Right ventricle myocardium superior (tissue), 1 donor: Measurements from ENCODE around the gene TMBIM1. TPM values are rescaled to one million over a fixed set of nuclear protein-coding genes. Genes with fewer than 3 reads are reported as not detected.

Experiments used
- ATAC-seq: fragments of 200-7000 bp; cut with Tn5 transposase; one replicate; pipeline ENCODE4 v1.9.1; 2020; ENCODE audit warnings: mild to moderate bottlenecking; ENCODE audit not compliant: poor library complexity
- DNase-seq: peaks from one replicate; pipeline ENCODE4 v3.0.0-alpha.2; 2020
- intact Hi-C: fragments of 100-400 bp; cut with DNase I; formaldehyde crosslinking; loops from one replicate; pipeline ENCODE4 v1.11.2; 2022
- long read RNA-seq: library from polyadenylated mRNA; unstranded; transcript quantifications from one replicate; pipeline ENCODE4 v2.0.0, GENCODE V29; 2021
- total RNA-seq: library from RNA; stranded (reverse); fragmentation: NEBNext Ultra II Directional; extraction: Animal tissue kit (Norgen Biotek cat#: 25700); gene quantifications from one replicate; pipeline ENCODE4 v1.2.1, GENCODE V29; 2021
- donor health status: DM: no; HTN: yes; CAD: no; lungs with severe emphysema.

The TMBIM1 gene, protein sequence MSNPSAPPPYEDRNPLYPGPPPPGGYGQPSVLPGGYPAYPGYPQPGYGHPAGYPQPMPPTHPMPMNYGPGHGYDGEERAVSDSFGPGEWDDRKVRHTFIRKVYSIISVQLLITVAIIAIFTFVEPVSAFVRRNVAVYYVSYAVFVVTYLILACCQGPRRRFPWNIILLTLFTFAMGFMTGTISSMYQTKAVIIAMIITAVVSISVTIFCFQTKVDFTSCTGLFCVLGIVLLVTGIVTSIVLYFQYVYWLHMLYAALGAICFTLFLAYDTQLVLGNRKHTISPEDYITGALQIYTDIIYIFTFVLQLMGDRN
- 117 TPM for total RNA-seq
- long read RNA-seq, transcript TMBIM1-219 (10 exons, 2,874 nt): minor isoform, 25 of 439 reads
- long read RNA-seq, transcript TMBIM1-201 (12 exons, 2,371 nt): major isoform, 244 of 439 reads
- long read RNA-seq, partial matches to known transcripts: 77 of 439 reads
- long read RNA-seq, other reads (novel, unspliced or antisense): 92 of 439 reads

DNA sequence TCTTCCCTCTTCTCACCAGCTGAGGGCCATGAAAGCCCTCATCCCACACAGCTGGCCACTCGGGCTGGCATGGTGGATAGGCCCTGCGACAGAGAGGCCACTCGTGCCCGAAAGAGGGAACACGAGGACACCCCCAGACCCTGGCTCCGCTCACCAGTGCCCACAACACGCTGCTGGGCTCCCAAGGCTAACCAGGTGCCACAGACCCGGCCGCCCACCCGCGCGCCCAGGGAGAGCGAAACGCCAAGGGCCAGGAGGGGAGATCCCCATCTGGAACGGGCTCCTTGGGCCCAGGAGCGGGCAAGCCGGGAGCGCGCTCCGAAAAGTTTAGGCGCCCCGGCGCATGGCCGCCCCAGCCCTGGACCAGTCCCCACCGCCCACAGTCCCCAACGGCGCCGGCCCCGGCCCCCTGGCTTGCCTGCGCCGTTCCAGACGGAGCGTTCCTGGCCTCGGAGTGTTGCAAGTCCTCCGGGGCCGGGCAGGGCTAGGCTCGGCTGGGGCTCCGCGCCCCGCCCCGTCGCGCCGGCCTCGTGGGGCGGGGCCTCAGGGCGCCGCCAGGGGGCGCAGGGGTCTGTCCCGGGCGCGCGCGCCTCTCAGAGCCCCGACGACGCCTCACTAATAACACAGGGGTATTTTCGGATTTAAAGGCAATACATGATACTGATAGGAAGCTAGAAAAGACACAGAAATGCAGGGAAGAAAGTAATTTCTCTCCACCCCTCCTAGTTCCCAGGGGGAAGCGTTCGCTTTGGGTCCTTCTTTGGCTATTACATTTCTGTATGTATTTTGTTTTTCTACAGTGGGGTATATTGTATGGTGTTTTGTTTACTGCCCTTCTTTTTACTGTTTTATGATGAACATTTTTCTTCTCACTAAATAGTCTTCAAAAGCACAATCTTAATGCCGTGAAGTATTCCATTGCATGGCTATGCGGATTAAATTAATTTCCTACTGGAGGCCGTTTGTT lies at the start of gene TMBIM1:
Gene TMBIM1 (minus strand): TSS at position 456 of the 967 bp plus-strand sequence. CDS start 10,362 bp downstream, outside the sequence.
- peak; percentile 91 for DNase-seq
- peak; percentile 93 for ATAC-seq
- intact Hi-C loops: no loop called here

DNA sequence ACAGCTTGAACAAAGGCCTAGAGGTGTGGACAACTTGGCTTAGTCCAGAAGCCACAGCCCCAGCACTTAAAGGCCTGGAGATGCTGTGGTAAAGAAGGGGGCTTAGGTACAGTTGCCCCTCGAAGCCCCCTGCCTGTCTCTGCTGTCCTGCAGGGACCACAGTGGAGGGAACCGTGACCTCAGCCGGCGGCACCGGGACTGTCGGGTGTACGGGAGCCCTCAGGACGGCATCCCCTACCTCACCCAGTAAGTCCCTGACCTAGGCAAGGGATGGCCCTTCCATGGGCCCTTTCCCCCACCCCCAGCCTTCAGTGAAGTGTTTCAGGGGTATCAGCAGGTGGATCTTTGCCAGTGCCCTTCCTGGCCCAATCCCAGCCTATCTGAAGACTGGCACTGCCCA lies 49.1 kb upstream of the TMBIM1 start:
- intact Hi-C loops: no loop called here
- ATAC-seq (no peak), DNase-seq (no peak)

DNA sequence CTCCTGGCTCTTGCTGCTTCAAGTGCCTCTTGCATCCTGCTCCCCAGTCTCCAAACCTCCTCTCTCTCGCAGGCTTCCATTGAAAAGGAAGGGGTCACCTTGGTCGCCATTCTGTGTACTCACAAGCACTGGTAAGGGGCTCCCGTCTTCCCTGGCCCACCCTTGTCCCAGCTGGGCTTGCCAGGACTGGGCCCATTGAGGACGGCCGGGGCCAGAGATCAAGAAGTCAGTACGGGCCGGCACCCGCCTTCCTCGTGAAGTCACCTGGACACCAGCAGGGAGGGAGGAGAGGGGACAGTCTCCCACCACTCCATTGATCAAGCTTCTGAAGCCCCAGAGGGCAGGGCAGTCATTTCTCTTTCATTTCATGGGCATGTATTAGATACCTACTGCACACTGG lies 48.4 kb upstream of the TMBIM1 start:
- intact Hi-C loops: no loop called here
- DNase-seq (no peak), ATAC-seq (no peak)

DNA sequence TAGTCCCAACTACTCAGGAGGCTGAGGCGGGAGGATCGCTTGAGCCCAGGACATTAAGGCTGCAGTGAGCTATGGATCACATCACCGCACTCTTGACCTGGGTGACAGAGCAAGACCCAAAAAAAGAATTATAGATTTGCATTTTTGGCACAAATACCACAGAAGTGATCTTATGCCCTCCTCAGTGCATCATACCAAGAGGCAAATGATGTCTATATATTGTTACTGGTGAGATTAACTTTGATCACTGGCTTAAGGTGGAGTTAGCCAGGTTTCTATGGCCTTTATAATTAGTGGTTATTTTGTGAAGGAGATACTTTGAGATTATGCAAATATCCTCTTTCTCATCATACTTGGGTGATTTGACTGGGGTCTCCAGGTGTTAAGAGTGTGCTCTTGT lies 42.2 kb upstream of the TMBIM1 start:
- DNase-seq (no peak), ATAC-seq (no peak)
- intact Hi-C loops: no loop called here

DNA sequence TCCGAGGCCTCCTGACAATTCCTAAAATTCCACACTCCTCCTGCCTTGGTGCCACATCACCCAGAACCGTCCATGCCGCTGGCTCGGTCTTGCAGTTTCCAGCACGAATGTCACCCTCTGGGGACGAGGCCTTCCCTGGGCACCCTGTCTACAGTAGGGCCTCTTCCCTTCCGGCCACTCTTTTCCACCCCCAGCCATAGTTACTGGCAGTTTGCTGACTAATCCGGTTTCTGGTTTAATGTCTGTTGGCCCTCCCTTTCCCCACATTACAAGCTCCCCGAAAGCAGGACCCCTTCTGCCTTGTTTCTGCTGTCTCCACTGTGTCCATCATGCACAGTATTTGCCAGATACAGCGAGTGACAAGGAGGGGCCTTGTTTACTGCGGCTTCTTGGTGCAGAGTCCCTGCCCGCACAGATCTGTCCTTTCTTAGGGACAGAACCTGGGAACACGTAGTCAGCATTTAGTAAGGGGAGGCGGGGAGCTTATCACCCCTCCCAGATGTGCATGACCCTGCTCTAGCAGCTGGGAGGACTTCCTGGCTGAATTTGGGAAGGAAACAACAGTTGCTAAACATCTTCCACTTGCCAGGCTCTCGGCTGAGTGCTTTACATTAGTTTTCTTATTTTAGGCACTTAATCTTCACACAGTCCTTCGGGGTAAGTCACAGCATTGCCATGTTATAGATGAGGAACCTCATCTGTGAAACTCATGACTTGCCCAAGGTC lies 40.8 kb upstream of the TMBIM1 start:
- ATAC-seq (peak; percentile 81), DNase-seq (no peak)
- intact Hi-C loops: no loop called here

DNA sequence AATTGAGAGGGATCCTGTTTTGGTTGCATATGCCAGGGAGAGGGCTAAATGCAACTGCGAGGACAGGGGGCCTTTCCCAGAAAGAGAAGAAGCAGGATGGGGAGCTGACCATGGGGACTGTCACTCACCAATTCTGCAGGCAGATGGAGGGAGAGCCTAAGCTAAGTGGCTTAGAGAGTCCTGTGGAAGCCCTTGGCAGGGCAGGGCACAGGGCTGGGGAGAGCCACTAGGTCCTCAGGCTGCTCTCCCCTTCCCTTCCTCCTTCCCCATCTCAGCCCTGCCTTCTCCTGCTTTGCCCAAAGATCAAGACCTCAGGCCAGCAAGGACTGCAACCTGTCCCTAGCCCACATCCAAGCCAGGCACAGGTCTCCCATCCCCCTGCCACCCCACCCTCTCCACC lies 40.0 kb upstream of the TMBIM1 start:
- peak; percentile 42 for ATAC-seq
- DNase-seq: no peak
- intact Hi-C loops: no loop called here

DNA sequence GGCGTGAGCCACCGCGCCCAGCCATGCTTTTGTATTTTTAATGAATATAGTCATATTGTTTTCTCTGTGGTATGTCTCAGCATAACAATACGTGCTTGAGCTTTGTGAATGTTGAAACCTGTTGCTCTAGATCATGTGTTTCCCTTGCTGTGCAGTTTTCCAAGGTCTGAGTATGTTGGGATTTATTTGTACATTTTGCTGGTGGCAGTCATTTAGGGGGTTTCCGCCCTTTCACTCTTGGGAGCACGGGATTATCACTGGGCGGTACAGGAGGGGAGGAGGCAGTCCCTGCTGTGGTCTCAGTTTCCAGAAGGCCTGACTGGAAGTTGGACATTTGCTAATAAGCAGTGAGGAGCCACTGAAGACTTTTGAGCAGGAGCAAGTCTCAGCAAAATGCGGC lies 39.4 kb upstream of the TMBIM1 start:
- peak; percentile 32 for ATAC-seq
- intact Hi-C loops: no loop called here
- DNase-seq: no peak

DNA sequence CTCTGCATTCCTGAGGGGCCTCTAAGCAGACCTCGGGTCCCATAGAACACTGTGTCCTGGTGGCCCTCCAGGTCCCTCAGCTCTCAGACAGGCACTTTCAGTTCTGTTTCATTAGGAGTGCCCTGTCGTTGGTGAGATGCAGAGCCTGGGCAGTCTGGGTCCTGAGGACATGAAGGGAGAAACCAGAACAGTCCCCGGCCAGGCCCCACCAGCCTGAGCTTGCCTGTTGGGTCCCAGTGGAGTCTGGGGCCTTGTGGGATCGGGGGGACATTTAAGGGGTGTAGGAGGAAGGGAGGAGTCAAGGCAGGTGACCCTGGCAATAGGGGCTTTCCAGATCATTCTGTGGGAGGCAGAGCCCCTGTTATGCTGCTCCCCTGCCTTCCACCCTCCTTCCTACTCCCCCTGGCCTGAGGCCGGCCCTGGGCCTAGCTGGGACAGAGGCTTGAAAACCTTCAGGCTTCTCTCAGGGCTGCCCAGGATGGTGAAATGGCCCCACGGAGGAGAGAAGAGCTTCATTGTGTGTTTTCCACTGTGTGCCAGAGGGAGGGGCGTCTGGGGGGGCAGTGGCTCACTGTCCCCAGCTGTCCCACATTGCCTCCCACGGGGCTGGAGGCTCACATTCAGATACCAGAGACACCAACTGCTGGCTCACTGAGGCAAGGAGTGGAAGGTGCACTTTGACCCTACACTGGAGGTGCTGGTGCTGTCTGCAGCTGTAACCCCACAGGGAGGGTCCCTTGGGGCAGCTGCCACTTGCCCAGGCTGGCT lies 37.7 kb upstream of the TMBIM1 start:
- intact Hi-C loops: no loop called here
- ATAC-seq: no peak

DNA sequence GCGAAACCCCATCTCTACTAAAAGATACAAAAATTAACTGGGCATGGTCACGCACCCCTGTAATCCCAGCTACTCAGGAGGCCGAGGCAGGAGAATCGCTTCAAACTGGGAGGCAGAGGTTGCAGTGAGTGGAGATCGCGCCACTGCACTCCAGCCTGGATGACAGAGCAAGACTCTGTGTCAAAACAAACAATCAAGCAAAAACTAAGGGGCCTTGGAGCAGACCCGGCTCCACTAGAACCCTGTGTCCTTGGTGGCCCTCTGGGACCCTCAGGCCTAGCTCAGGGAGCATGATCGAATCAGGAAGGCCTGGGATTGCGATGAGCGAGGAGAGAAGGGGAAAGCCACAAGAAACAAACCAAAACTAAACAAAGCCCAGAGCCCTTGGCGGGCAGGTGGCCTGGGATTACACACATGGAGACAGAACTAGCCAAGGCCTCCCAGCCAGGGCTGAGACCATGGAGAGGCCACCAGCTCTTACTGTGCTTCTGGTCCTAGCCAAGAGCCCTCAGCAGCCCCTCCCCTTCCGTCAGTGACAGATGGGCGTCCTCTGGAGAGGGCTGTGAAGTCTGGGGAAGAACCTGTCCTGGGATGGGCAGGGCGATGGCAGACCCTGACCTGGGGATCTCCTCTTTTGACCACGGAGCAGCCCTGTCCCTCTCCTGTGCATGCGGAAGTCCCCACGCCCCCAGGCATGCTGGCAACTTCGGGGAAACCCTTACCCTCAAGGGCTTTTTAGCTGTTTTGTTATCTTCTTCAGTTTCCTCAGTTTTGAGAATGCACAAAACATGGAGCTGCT lies 36.9 kb upstream of the TMBIM1 start:
- ATAC-seq: no peak
- intact Hi-C loops: no loop called here
- no peak for DNase-seq

More for the DNA sequence above, 37.7 kb upstream of the TMBIM1 start:
- no peak for DNase-seq

DNA sequence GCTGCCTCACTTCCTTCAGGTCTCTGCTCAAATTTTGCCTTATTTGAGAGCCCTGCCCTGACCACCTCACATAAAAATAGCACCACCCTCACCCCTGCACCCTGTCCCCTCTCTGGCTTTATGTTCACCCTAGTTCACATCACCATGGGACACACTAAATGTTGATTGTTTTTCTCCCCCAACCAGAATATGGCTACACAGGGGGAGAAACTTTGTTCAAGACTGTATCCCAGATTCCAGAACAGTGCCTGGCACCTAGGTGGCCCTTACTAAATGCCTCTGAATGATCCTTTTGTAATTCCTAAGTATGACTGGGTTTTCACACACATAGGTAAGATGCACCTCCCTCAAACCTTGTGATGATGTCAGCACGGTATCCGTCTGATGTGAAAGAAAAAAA lies 36.0 kb upstream of the TMBIM1 start:
- DNase-seq (no peak), ATAC-seq (no peak)
- intact Hi-C loops: no loop called here

DNA sequence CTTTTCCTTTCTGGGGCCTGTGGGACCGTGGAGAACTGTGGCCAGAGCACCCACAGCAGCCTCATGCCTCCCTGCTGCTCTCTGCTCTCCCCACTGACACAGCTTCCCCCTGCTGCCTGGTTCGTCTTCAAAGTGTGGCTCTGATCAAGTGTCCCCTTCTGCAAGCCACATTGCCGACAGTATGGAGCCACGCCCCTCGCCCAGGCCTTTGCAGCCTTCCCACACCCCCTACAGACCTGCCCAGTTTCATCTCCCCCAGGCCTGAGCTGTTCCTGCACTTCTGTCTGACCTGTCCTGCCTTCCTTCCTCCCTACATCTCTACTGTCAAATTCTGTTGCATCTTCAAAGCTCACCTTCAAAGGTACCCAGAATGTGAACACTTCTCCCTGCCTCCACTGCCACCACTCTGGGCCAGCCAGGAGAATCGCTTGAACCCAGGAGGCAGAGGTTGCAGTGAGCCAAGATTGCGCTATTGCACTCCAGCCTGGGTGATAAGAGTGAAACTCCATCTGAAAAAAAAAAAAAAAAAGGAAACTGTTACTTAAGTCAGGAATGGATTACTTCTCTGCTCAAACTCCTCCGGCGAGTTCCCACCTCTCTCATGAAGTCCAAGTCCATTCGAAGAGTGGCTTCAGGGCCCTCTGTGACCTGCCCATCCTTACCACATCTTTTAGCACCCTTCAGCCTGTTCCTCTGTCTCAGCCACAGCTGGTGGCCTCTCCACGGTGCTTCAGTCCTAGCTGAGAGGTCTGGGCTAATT lies 35.3 kb upstream of the TMBIM1 start:
- DNase-seq: no peak
- intact Hi-C loops: no loop called here
- no peak for ATAC-seq

DNA sequence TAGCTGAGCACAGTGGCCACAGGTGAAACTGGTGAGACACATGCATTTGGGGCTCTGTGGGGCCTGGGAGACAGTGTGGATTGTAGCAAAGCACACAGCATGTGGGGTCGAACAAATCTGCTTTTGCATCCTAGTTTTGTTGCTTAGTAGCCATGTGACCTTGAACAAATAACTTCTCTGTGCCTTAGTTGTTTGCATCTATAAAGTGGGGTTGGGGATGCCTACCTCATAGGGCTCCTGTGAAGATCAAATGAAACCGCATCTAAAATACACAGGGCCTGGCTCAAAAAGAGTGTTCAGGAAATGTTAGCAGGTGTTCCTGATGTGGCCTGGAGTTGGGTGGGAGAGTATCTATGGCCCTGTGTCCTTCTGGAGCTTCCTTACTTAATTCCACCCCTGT lies 34.0 kb upstream of the TMBIM1 start:
- DNase-seq (no peak), ATAC-seq (no peak)
- intact Hi-C loops: no loop called here

DNA sequence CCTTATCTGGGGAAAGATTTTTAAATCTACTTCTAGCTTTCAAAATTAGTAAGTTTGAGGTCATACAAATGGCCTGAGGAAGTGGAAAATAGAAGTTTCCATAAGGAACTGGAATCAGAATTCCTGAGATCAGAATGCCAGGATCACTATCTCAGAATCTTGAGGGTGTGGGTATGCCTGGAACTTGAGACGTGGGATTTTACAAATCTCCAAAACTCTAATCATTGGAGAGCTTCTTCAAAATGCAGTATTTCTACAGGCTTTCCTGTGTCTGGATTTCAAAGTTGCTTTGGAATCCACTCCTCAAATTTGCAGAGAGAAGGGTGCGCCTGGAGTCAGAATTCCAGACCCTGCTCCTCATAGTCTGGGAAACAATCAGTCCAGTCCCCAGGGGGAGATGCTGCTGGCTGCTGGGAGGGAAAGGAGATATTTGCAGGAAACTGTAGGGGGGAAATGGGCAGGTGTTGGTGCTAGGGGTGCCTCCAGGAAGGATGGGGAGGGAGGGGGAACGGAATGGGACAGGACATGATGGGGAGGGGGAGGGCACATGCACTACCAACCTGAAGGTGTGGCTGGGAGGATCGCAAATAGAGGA lies 33.4 kb upstream of the TMBIM1 start:
- intact Hi-C loops: no loop called here
- ATAC-seq: no peak

DNA sequence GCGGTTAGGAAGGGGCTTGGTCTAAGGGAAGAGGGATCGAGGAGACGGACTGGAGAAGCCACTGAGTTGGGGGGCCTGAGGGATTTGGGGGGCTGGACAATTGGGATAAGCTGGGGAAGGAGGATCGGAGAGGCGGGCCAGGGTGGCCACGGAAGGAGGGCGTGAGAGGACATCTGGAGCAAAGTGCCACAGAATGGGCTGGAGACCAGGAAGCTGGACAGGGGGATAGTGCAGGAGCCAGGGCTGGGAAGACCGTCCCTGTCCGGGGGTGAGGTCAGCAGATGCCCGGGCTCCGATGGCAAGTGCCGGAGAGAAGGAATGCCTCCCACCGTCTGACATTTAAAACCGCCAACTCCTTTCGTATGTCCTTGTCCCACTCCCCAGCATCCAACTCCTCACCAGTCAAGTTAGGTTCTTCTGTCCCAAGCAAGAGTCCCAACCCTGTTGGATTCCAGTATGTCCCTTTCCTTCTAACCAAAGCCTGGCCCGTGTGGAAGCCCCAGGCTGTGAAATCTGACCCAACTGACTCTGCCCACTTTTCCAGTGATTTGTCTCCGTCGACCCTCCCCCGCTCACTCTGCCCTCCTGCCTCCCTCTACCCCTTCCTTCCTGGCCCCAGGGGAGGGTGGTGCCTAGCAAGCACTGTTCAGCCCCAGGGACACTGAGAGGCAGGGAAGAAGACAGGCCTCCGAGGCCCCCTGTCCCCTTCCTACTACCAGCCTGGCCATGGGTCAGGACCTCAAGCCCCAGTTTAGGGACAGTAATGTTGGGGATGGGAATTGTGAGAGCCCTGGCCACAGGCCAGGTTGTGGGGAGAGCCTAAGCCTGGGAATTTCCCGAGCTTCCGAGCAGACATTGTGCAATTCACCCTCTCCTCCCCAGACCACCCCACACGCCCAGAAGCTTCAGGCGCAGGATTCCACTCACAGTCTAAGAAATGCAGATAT lies 31.5 kb upstream of the TMBIM1 start:
- ATAC-seq (peak; percentile 20), DNase-seq (peak; percentile 55)
- intact Hi-C loops: no loop called here

More for the DNA sequence above, 33.4 kb upstream of the TMBIM1 start:
- no peak for DNase-seq

DNA sequence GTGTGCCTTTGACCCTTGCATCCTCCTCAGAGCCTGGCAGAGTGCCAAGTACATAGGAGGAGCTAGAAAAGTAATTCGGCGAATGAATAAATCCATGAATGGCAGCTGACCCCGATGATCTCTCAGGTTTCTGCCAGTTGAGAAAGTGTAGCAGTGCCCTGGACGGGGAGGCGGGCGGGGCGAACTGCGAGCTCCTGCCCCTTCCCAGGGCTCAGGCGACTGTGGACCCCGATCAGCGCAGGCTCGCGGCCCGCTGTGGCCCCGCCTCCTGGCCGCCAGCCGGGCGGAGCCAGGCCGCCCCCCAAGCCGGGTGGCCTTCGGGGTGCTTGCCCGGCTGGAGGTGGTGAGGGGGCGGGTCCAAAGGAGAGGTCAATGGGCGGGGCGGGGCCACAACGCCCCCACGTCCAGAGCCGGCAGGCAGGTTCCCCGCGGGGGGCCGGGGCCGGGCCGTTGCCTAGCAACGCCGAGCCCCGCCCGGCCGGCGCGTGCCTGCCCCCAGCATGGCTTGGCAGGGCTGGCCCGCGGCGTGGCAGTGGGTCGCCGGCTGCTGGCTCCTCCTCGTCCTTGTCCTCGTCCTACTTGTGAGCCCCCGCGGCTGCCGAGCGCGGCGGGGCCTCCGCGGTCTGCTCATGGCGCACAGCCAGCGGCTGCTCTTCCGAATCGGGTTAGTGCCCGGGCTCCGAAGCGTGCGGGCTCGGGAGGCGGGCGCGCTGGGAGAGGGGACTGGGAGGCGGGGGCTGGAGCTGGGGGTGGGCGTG lies 30.6 kb upstream of the TMBIM1 start:
- intact Hi-C loops: no loop called here
- DNase-seq: peak; percentile 84
- ATAC-seq: peak; percentile 93
